Measurements from ENCODE around the gene ATP8A1. TPM values are rescaled to one million over a fixed set of nuclear protein-coding genes. Genes with fewer than 3 reads are reported as not detected.

Gene ATP8A1
- total and polyA plus RNA-seq, 2 of the 8 experiments (the other 6 are each of a cell fraction or from before 2014, with no cell fraction given), result 3.7 to 14.9 TPM

DNA sequence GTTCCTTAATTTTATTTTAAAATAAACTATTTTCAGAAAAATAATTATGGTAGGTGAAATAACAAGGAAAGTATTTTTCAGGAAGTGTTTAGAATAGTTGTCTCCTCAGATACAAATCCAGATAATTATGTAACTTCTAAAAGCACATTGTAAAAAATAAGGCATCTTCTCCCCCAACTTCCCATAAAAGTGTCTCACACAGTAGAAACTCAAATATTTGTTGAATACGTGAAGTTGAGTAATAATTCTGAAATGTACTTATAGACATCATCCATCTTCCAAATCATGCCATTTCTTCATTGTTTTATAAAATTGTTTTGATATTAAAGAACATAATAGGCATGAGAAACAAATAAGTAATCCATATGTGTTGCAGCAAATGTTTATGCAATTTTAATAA lies 241.6 kb downstream of the ATP8A1 start:
- no peak for FAIRE-seq
- Histone ChIP-seq H3K23ac (ENCODE audit: insufficient read length) (no peak overlapping the region), H3K4me3 (ENCODE audit: extremely low read depth in 1 of 4, insufficient read depth in 2 of 4, low read depth in 3 of 4, low read length in 4 of 4) (no peak overlapping the region), H3K56ac (replicated peaks; ENCODE audit: insufficient read length, low read depth, low read length) (no peak overlapping the region), H3K9me3 (ENCODE audit: insufficient read depth in 2 of 2, low read depth in 1 of 2, low read length in 1 of 2) (no peaks in the 10 kb centered on the region), H3K36me3 (ENCODE audit: control insufficient read depth in 2 of 4, insufficient read depth in 4 of 4, low read length in 3 of 4) (no peaks in the 10 kb centered on the region), H3K79me2 (ENCODE audit: control insufficient read depth in 1 of 2, insufficient read depth in 2 of 2, low read length in 2 of 2) (no peaks in the 10 kb centered on the region), H2BK12ac (ENCODE audit: low read depth, low read length) (no peak overlapping the region), H2BK15ac (ENCODE audit: low read length) (no peak overlapping the region), H3K4ac (replicated peaks; ENCODE audit: insufficient read length, low read depth, low read length) (no peak overlapping the region), H3K9ac (replicated peaks in 1 of 4; ENCODE audit: extremely low read depth in 1 of 4, low read depth in 3 of 4, low read length in 3 of 4) (no peak overlapping the region), H2BK120ac (replicated peaks; ENCODE audit: low read depth, low read length) (no peak overlapping the region), H3K27ac (ENCODE audit: low read depth, low read length) (no peak overlapping the region), H2BK20ac (ENCODE audit: low read length) (no peak overlapping the region), H4K5ac (ENCODE audit: insufficient read length, low read depth, low read length) (no peak overlapping the region), H3K4me2 (ENCODE audit: insufficient read depth in 1 of 2, low read depth in 2 of 2, low read length in 2 of 2) (no peak overlapping the region), H2BK5ac (ENCODE audit: low read depth, low read length) (no peak overlapping the region), H3K27me3 (replicated peaks in 1 of 4; ENCODE audit: control insufficient read depth in 3 of 4, extremely low read depth in 1 of 4, insufficient read depth in 3 of 4, low read length in 3 of 4) (no peaks in the 10 kb centered on the region), H2AK5ac (ENCODE audit: low read depth, low read length) (no peak overlapping the region), H3K23me2 (ENCODE audit: low read depth, low read length) (no peaks in the 10 kb centered on the region), H3K14ac (ENCODE audit: insufficient read length) (no peak overlapping the region), H2AFZ (ENCODE audit: low read length) (no peak overlapping the region), H3K18ac (ENCODE audit: extremely low read depth, low read length) (no peak overlapping the region), H3K4me1 (replicated peaks in 1 of 4; ENCODE audit: control insufficient read depth in 3 of 4, insufficient read depth in 4 of 4, low read length in 3 of 4) (peaks cover 0 to 4% (median 1%) of the 10 kb centered on the region in 4 experiments; a peak in 3 of 7 replicates), H4K91ac (replicated peaks; ENCODE audit: insufficient read length, low read length) (no peak overlapping the region), H3K79me1 (ENCODE audit: low read depth, low read length) (no peaks in the 10 kb centered on the region), H4K8ac (ENCODE audit: extremely low read depth, insufficient read depth, low read length) (no peak overlapping the region), H4K20me1 (replicated peaks in 1 of 2; ENCODE audit: control insufficient read depth in 1 of 2, insufficient read depth in 2 of 2, low read length in 2 of 2) (no peaks in the 10 kb centered on the region)
- WGBS, 2 experiments (ENCODE audit: extremely low coverage in 1 of 2, insufficient coverage in 1 of 2, insufficient read length in 1 of 2, insufficient replicate concordance in 2 of 2, low coverage in 1 of 2, low lambda C conversion rate in 2 of 2, missing lambda C conversion rate in 1 of 2), result 91% methylated on average over 1 of the region's 1 CpG; no CpG with 5 or more reads in 1 of the 2 experiments
- DNase-seq (ENCODE audit: low read depth in 1 of 2, low spot score in 2 of 2), result no peak
- CTCF ChIA-PET (ENCODE audit: partially characterized antibody), result interaction anchor here (1.1 to 4.0 kb wide), 3 partner anchors 11 to 104 kb away, joined by 3 to 13 read pairs (median 12); no protein-coding TSS in a partner anchor
- POLR2A ChIA-PET (ENCODE audit: partially characterized antibody), result no interaction called here
- TF ChIP-seq TAF1 (IDR thresholded peaks at IDR 0.05; ENCODE audit: low read depth, low read length), result no peak
- no peak for TF ChIP-seq KDM5A (IDR thresholded peaks at IDR 0.05; ENCODE audit: low read length)
